AG04449 (cell line): ENCODE results near the gene APH1A.

Experiments
- CTCF ChIA-PET: fragments of 350-600 bp; formaldehyde crosslinking; extraction: SDS; loops from one replicate; lab custom pipeline; 2021; ENCODE audit warnings: antibody characterized with exemption; lab: Yijun Ruan, JAX
- POLR2A ChIA-PET: fragments of 400-600, 350-600 bp; formaldehyde crosslinking; extraction: SDS; loops from one replicate; lab custom pipeline; 2020; ENCODE audit warnings: antibody characterized with exemption, inconsistent platforms; lab: Yijun Ruan, JAX
- DNase-seq: peaks from one replicate; pipeline ENCODE4 v3.0.0-alpha.2; 2010; ENCODE audit warnings: low read depth, low spot score
- H3K4me3 ChIP-seq: 2 replicates; pipeline ENCODE4 v1.5.1; 2011; ENCODE audit warnings: low read depth, mild to moderate bottlenecking, control low read depth, low read length
- CTCF ChIP-seq: IDR thresholded peaks from one replicate; pipeline ENCODE4 v1.5.1; 2011; ENCODE audit warnings: mild to moderate bottlenecking, moderate library complexity, low read length, control low read depth, inconsistent platforms; ENCODE audit not compliant: insufficient read depth; ENCODE audit errors: missing control alignments

Gene APH1A

GRCh38 chr1:150262388-150263320, 6.2 kb downstream of the APH1A start:
- TF ChIP-seq CTCF, result no peak
- ChIA-PET CTCF (interaction anchor here (4.0 to 16.5 kb wide), 2 partner anchors 7 to 16 kb away, joined by 26 to 623 read pairs; partner anchors contain the start of genes APH1A, C1orf54 and CIART), POLR2A (no interaction called here)
- DNase-seq, result no peak
- H3K4me3 ChIP-seq, result no peak overlapping the region

- no peak overlapping the region for H3K4me3 ChIP-seq
- no peak for DNase-seq
- POLR2A ChIA-PET, result no interaction called here
- CTCF ChIA-PET, result interaction anchor here (1.7 to 16.5 kb wide), 2 partner anchors 11 to 17 kb away, joined by 9 to 623 read pairs; partner anchors contain the start of genes APH1A, C1orf54 and CIART
- no peak for TF ChIP-seq CTCF
Observed at GRCh38 chr1:150261367-150261766, 7.4 kb downstream of the APH1A start.

GRCh38 chr1:150259758-150260669, 8.8 kb downstream of the APH1A start:
- ChIA-PET POLR2A (no interaction called here), CTCF (interaction anchor here (1.7 to 16.5 kb wide), 2 partner anchors 9 to 18 kb away, joined by 9 to 623 read pairs; partner anchors contain the start of genes APH1A, C1orf54 and CIART)
- no peak overlapping the region for H3K4me3 ChIP-seq
- TF ChIP-seq CTCF, result no peak
- DNase-seq, result no peak

GRCh38 chr1:150259217-150259616, 9.6 kb downstream of the APH1A start:
- ChIA-PET POLR2A (no interaction called here), CTCF (interaction anchor here (0.6 to 16.5 kb wide), 2 partner anchors 19 to 187 kb away, joined by 3 to 623 read pairs; partner anchors contain the start of genes APH1A, C1orf54 and CIART)
- DNase-seq, result no peak
- TF ChIP-seq CTCF, result no peak
- no peak overlapping the region for H3K4me3 ChIP-seq

GRCh38 chr1:150257624-150258585, 10.9 kb downstream of the APH1A start, which contains the start of gene CA14:
Gene CA14 (plus strand): TSS chr1:150257774. CDS start chr1:150258129, 355 bp downstream.
- DNase-seq, result no peak
- CTCF ChIA-PET, result interaction anchor here (16.5 kb wide), 1 partner anchor 20 kb away, joined by 623 read pairs; the partner anchor contains the start of genes APH1A, C1orf54 and CIART
- POLR2A ChIA-PET, result interaction anchor here (0.6 to 2.6 kb wide), 5 partner anchors 11 to 25 kb away, joined by 3 to 11 read pairs (median 5); partner anchors contain the start of genes C1orf54 and CIART
- no peak for TF ChIP-seq CTCF
- no peak within 1 kb of the TSS; the same call in 1 of the 2 replicates for H3K4me3 ChIP-seq
